Hematopoietic multipotent progenitor cell treated with erythropoietin and hydrocortisone succinate and interleukin-3 and kit ligand, for 15 days (in vitro differentiated cells): Measurements from ENCODE around the gene KIF20B.
A peak's percentile ranks its signal among the peaks of the same experiment; 100 is the strongest.
"Not testable (repeated sequence)": the region's sequence is repeated elsewhere in the genome, so short reads cannot be mapped to it uniquely, and the experiment has no call there.

Experiments
- DNase-seq: peaks from one replicate; pipeline ENCODE4 v3.0.0-alpha.2; 2015; ENCODE audit warnings: low spot score

Gene KIF20B

GRCh38 chr10:89782470-89782869, 81.1 kb downstream of the KIF20B start:
- no peak for DNase-seq

- DNase-seq: no peak
These were observed 82.0 kb downstream of the KIF20B start for GRCh38 chr10:89783406-89783805.

GRCh38 chr10:89785095-89785494, 83.7 kb downstream of the KIF20B start:
- peak; percentile 26 for DNase-seq

GRCh38 chr10:89789188-89789877, 87.9 kb downstream of the KIF20B start:
- DNase-seq: no peak

GRCh38 chr10:89792187-89792586, 90.8 kb downstream of the KIF20B start:
- no peak for DNase-seq

GRCh38 chr10:89793649-89794254, 92.4 kb downstream of the KIF20B start:
- peak; percentile 36 for DNase-seq

- no peak for DNase-seq
These were observed 94.5 kb downstream of the KIF20B start for GRCh38 chr10:89795840-89796239.

- DNase-seq: no peak
These were observed 96.7 kb downstream of the KIF20B start for GRCh38 chr10:89798092-89798491.

- DNase-seq: no peak
These were observed 98.2 kb downstream of the KIF20B start for GRCh38 chr10:89799573-89799972.

GRCh38 chr10:89805599-89806013, 104.2 kb downstream of the KIF20B start:
- DNase-seq: no peak

- no peak for DNase-seq
These were observed 107.5 kb downstream of the KIF20B start for GRCh38 chr10:89808842-89809241.

GRCh38 chr10:89809766-89810165, 108.4 kb downstream of the KIF20B start:
- no peak for DNase-seq

- no peak for DNase-seq
These were observed 109.6 kb downstream of the KIF20B start for GRCh38 chr10:89810908-89811525.

GRCh38 chr10:89813546-89813945, 112.2 kb downstream of the KIF20B start:
- no peak for DNase-seq

- DNase-seq: no peak
These were observed 112.9 kb downstream of the KIF20B start for GRCh38 chr10:89814278-89814677.

- no peak for DNase-seq
These were observed 113.9 kb downstream of the KIF20B start for GRCh38 chr10:89815049-89815853.

- not testable (repeated sequence) for DNase-seq
These were observed 117.6 kb downstream of the KIF20B start for GRCh38 chr10:89819008-89819407.
